Mononuclear cell (primary cell): Measurements from ENCODE around the gene IGFBP3. TPM values are rescaled to one million over a fixed set of nuclear protein-coding genes. Genes with fewer than 3 reads are reported as not detected.

ENCODE experiments used
- H3K27me3 ChIP-seq: 2 replicates; pipeline ENCODE4 v1.6.0; 2011; ENCODE audit warnings: low read length, control low read depth; ENCODE audit not compliant: insufficient read depth
- H3K4me1 ChIP-seq: 2 replicates; pipeline ENCODE4 v1.5.1; 2011; ENCODE audit warnings: mild to moderate bottlenecking, low read length, control low read depth; ENCODE audit not compliant: insufficient read depth
- H3K4me3 ChIP-seq: 2 replicates; pipeline ENCODE4 v1.5.1; 2011; ENCODE audit warnings: mild to moderate bottlenecking, low read length, moderate library complexity
- H3K9me3 ChIP-seq: 2 replicates; pipeline ENCODE4 v1.5.1; 2011; ENCODE audit warnings: low read depth, mild to moderate bottlenecking, control low read depth, low read length
- total RNA-seq: library from RNA; depleted of rRNA; stranded (reverse); fragments of >200 nt; gene quantifications from one replicate; pipeline ENCODE4 v1.2.3, GENCODE V29; 2012

IGFBP3 gene
- total RNA-seq, 1 donor: 6.7 TPM

DNA sequence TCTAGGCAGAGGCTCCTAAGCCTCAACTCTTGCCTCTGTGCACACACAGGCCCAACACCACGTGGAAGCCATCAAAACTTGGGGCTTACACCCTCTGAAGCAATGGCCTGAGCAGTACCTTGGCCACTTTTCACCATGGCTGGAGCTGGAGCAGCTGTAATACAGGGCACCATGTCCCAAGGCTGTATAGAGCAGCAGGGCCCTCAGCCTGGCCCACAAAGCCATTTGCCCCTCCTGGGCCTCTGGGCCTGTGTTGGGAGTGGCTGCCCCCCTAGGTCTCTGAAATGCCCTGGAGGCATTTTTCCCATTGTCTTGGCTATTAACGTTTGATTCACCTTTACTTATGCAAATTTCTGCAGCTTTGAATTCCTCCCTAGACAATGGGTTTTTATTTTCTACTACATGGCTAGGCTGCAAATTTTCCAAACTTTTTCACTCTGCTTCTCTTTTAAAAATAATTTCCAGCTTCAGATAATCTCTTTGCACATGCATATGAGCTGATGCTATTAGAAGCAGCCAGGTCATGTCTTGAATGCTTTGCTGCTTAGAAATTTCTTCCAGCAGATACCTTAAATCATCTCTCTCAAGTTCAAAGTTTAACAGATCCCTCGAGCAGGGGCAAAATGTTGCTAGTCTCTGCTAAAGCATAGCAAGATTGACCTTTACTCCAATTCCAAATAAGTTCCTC, 42.5 kb downstream of the IGFBP3 start:
- no peaks in the 10 kb centered on the region for H3K4me1 ChIP-seq
- H3K27me3 ChIP-seq: no peaks in the 10 kb centered on the region
- H3K4me3 ChIP-seq: no peak overlapping the region
- no peaks in the 10 kb centered on the region for H3K9me3 ChIP-seq

DNA sequence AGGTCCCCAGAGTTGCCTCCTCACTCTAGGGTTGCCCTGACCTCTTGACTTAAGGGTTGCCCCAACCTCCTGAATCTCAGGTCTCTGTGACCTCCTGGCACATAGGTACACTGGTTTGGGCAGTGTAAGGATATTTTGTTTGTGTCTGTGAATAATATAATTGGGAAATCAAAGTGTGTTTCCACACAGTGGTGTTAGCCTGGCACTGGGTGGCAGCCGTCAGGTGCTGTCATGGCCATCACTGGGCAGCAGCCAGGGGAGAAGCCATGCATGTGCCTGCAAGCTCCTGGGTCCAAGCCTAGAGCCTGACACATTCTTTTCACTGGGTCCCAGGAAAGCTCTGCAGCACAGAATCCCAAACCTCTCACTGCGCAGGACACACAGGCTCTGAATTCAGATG, 44.6 kb downstream of the IGFBP3 start:
- H3K4me3 ChIP-seq: no peak overlapping the region
- no peaks in the 10 kb centered on the region for H3K9me3 ChIP-seq
- H3K27me3 ChIP-seq: no peaks in the 10 kb centered on the region
- H3K4me1 ChIP-seq: no peaks in the 10 kb centered on the region

DNA sequence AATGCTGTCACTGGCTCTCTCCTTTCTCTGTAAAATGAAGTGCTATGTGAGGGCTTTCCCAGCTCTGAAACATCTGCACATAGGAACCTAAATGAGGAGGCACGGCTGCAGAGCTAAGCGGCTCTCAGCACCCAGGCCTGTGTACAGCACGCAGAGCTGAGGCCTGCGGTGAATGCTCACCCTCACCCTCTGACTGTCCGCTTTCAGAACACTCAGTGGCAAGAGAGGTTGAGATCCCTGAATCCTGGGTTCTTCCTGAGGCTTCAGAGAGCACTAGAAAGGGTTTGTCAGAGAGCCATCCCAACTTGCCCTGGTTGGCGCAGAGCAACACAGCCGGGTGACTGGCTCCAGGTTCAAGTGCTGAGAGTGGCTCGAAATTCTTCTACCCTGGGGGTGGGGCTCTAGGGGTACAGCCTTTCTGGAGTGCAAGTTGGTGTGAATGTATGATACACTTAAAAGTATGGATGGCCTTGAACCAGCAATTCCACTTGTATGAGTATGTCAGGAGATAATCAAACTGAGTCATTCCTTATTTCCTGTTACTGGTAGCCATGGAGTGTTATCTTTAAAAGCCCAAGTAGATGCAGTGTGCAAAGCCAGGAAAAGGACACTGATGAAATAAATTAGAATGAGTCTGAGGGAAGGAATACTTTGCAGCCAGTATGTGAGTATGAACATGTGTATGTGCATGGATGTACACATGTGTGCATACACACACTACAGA, 46.5 kb downstream of the IGFBP3 start:
- no peak overlapping the region for H3K4me3 ChIP-seq
- no peaks in the 10 kb centered on the region for H3K4me1 ChIP-seq
- no peaks in the 10 kb centered on the region for H3K9me3 ChIP-seq
- no peaks in the 10 kb centered on the region for H3K27me3 ChIP-seq

DNA sequence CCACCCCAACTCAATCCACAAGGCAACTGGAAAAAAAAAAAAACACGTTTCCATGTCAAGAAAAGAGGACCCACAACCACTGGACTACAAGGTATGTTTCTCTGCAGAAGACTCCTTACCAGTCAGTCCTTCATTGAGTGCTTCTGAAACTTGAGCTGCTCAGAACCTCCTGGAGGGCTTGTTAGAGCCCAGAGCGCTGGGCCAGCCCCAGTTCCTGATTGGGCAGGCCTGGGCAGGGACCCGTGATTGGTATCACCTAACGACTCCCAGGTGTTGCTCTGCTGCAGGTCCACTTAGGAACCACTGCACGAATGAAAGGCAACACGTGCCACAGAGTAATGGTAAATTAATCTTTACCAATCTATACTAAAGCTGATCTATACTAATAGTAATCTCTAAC, 47.7 kb downstream of the IGFBP3 start:
- no peaks in the 10 kb centered on the region for H3K9me3 ChIP-seq
- H3K4me1 ChIP-seq: no peaks in the 10 kb centered on the region
- no peaks in the 10 kb centered on the region for H3K27me3 ChIP-seq
- no peak overlapping the region for H3K4me3 ChIP-seq

DNA sequence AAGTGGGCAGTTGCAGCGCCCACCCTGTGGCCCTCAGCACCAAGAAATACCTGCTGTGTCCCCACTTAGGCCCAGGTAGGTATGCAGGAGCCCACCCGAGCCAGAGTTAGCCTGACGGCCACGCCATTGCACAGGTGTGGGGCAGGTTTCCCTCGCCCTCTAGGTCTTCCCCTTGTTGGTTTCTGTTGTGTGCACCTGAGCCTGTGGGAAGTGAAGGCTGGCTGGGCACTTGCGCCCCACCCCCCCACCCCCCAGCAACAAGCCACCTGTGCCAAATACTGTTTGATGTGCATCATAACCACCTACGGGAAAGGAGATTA, 48.1 kb downstream of the IGFBP3 start, which contains the start of gene CCDC201:
TSS of gene CCDC201 (minus strand) at position 48 of the 320 bp plus-strand sequence. CDS start 75 bp downstream, outside the sequence.
- Histone ChIP-seq H3K9me3 (no peaks in the 10 kb centered on the region), H3K27me3 (no peaks in the 10 kb centered on the region)

DNA sequence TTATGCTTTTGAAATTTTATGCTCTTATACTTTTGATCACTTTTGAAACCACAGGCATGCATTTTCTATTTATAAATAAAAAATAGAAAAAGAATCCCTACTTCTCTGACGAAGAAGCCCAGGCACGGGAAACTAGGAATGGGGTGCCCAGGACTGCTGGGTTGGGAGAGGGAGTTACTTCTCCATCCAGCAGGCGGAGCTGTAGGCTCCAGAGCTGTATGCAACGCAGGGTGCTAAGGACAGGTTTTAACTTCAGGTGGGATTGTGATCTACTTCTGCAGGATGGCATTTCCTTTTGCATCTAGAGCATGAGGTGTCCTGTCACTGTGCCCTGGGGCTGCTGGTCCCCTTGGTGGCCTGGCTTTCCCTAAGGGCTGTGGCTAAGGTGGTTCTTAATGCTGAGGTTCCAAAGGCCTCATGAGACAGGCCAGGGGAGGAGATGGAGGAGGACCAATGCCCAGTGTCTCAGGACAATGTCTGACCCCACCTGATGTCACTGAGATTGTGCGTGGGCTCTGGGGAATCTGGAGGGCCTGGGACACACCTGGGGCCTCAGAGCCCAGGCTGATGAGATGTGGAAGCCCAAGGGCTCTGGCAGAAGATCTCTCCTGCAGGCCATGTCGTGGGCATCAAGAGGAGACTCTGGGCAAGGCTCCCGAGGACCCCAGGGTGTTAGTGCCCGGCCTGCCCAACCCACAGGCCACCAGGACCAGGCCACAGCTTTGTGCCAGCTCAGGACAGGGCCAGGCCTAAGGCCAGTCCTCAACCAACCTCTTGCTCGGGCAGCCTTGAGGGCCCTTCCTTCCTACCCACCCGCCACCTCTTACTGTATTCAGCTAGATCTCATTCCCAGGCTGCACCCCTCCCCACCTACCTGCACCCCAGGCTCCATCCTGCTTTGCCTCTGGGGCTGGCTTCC, 48.7 kb downstream of the IGFBP3 start:
- H3K9me3 ChIP-seq: no peaks in the 10 kb centered on the region
- H3K4me3 ChIP-seq: no peak overlapping the region
- H3K27me3 ChIP-seq: no peaks in the 10 kb centered on the region
- no peaks in the 10 kb centered on the region for H3K4me1 ChIP-seq

More for the DNA sequence above, 48.1 kb downstream of the IGFBP3 start, which contains the start of gene CCDC201:
- Histone ChIP-seq H3K4me1 (no peaks in the 10 kb centered on the region), H3K4me3 (no peak within 1 kb of the TSS)

DNA sequence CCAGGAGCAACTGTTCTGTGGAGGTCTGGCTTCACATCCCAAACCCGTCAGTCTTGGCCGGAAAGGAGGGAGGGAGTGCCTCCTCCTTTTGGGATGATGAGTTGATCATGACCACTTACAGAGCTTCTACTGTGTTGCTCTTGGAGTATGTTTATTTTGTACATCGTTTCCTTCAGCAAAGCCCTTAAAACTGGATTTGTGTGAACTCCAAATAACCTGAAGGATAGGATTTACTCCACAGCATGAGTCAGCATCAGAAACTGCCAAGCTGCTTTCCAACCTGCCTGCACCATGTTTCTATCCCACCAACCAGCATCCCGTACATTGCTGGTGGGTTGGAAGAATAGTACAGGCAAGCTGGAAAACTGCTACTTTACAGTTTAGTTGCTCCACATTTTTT, 51.6 kb downstream of the IGFBP3 start:
- H3K27me3 ChIP-seq: no peaks in the 10 kb centered on the region
- no peak overlapping the region for H3K4me3 ChIP-seq
- no peaks in the 10 kb centered on the region for H3K9me3 ChIP-seq

DNA sequence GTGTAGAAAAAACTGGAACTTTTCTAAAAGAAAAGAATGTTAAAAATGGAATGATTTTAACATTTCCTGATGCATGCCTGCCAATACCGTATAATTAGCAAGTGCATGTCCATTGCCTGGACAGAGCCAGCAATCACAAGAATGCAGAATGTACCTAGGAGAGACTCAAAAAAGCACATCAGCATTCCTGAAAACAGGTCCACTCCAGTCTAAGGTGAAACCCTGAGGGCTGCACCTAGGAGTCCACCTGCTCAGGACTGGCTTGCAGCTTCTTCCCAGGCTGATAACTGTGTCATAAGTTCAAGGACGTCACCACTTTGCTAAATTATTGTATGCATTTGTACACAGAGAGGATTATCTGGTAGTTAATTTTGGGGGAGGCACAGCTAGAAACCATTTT, 53.6 kb downstream of the IGFBP3 start:
- H3K4me3 ChIP-seq: no peak overlapping the region
- H3K9me3 ChIP-seq: no peaks in the 10 kb centered on the region
- no peaks in the 10 kb centered on the region for H3K27me3 ChIP-seq
- no peaks in the 10 kb centered on the region for H3K4me1 ChIP-seq

More for the DNA sequence above, 51.6 kb downstream of the IGFBP3 start:
- H3K4me1 ChIP-seq: no peaks in the 10 kb centered on the region

DNA sequence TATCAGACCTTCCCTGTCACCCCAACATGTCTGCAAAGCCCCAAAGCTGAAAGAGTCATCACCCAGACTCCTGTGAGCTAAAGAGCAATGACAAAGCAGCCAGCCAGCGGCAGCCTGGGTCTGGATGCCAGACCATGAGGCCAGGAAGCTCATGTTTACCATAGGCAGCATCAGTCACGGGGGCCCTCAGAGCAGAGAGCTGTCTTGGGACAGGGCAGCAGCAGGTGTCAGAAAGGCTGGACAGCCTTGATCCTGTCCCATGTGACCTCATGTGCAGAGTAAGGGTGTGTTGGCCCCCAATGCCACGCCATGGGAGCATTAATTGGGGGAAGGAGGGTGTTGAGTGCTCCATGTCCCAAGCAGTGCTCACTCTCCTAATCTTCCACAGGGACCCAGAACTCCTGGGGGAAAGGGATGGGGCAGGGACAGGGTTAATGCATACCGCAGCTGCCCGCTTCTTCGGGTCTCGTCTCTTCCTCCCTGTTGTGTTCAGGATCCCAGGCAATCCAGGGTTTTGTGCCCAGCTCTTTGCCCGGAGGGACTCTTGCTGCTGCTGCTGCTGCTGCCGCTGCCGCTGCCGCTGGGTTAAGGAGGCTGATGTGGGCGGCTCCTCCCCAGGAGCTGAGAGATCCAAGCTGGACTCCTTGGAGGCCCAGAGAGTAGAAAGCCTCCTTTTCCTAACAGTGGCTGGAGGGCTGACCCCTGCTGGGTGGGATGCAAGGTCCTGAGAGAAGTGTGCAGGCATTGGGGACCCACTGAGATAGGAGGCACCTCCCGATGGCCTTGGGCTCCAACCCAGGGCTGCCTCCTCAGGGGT, 55.3 kb downstream of the IGFBP3 start:
- Histone ChIP-seq H3K4me3 (no peak overlapping the region), H3K9me3 (no peaks in the 10 kb centered on the region), H3K4me1 (no peaks in the 10 kb centered on the region), H3K27me3 (no peaks in the 10 kb centered on the region)

DNA sequence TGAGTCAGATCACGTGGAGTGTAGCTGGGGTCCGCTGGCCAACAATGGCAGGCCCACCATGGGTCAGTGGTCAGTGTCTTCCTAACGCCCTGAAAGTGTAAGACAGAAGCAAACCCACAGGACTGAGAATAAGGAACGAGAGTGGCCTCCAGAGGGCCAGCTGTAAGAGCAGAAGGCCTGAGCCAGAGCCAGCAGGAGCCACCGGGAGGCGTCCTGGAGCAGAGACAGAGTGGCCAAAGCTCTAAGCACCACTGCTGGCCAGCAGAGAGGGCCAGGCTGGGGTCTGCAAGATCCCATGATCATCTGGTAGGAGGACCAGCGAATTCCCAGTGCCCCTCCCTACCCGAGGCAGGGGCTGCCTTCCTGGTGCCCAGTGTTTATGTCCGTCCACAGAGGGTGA, 57.4 kb downstream of the IGFBP3 start:
- Histone ChIP-seq H3K9me3 (no peaks in the 10 kb centered on the region), H3K4me1 (no peaks in the 10 kb centered on the region), H3K4me3 (no peak overlapping the region), H3K27me3 (no peaks in the 10 kb centered on the region)

Other genes starting within 250 kb of the IGFBP3 start
- not detected for gene CCDC201, start 48.2 kb downstream of the IGFBP3 start, total RNA-seq
- not detected for gene IGFBP1, start 32.8 kb downstream of the IGFBP3 start, total RNA-seq